ENCODE data around the gene RAB10. TPM values are rescaled to one million over a fixed set of nuclear protein-coding genes. Genes with fewer than 3 reads are reported as not detected.

RAB10 gene
- total and polyA plus RNA-seq, 2 of the 13 experiments (the other 11 are each of a cell fraction or from before 2014, with no cell fraction given) = 48.2 to 120 TPM

DNA sequence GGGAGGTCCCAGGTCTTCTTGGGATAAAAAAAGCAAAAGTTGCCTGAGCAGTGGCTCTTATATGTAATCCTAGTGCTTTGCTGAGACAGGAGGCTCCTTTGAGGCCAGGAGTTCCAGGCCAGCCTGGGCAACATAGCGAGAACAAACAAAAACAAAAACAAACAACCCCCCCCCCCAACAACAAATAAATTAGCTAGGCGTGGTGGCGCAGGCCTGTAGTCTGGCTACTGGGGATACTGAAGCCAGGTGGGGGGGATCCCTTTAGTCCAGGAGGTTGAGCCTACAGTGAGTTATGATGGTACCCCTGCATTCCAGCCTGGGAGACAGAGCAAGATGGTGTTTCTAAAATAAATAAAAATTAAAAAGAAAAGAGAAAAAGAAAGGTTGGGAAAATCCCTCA lies 144.4 kb downstream of the RAB10 start:
- in situ Hi-C loops (cut with HindIII; ENCODE audit: extremely low pct_ligation_motif_present, low pct_unique_long_range_greater_than_20kb) = no loop called here
- Histone ChIP-seq H3K4me1 (ENCODE audit: insufficient read depth, low read length) (peaks cover 26% of the 10 kb centered on the region), H3K27ac (ENCODE audit: extremely low read length, insufficient read depth, low read length) (no peak overlapping the region), H4K20me1 (ENCODE audit: insufficient read depth, low read length) (no peaks in the 10 kb centered on the region), H3K79me2 (ENCODE audit: insufficient read depth, low read length) (no peaks in the 10 kb centered on the region), H3K4me3 (replicated peaks in 1 of 3; ENCODE audit: insufficient read depth in 1 of 3, low read depth in 2 of 3, low read length in 3 of 3) (peak overlapping the region in 2 of 3 experiments; percentile 40 to 74; a peak in 2 of 6 replicates), H3K4me2 (ENCODE audit: low read depth, low read length) (peak overlapping the region; percentile 90), H3K9me3 (ENCODE audit: low read length) (no peaks in the 10 kb centered on the region), H3K36me3 (replicated peaks in 1 of 2; ENCODE audit: control insufficient read depth in 1 of 2, insufficient read depth in 2 of 2, low read length in 2 of 2) (no peaks in the 10 kb centered on the region), H3K9ac (ENCODE audit: insufficient read depth, low read depth, low read length) (no peak overlapping the region), H3K27me3 (ENCODE audit: control insufficient read depth in 1 of 2, insufficient read depth in 2 of 2, low read length in 2 of 2) (peaks cover 15 to 68% of the 10 kb centered on the region in 2 experiments), H2AFZ (ENCODE audit: low read length) (no peak overlapping the region)
- BruUV-seq (replicated peaks) = no TSS peak
- ChIA-PET POLR2A (no interaction called here), CTCF (ENCODE audit: low intra/inter-chr PET ratio, low total read pairs) (no interaction called here)
- DNase-seq (ENCODE audit: low spot score) = no peak
- no peak for ATAC-seq
- TF ChIP-seq ATF3 (CRISPR knock-in tag; IDR thresholded peaks at IDR 0.05) (no peak), SMARCC2 (IDR thresholded peaks at IDR 0.05) (no peak), NFIC (IDR thresholded peaks at IDR 0.05; ENCODE audit: low read length) (no peak), ARNTL (CRISPR knock-in tag; IDR thresholded peaks at IDR 0.05) (no peak), FOXC1 (CRISPR knock-in tag; IDR thresholded peaks at IDR 0.05; ENCODE audit: borderline replicate concordance) (no peak), ZNF772 (CRISPR knock-in tag; IDR thresholded peaks at IDR 0.05) (no peak), TEF (CRISPR knock-in tag; IDR thresholded peaks at IDR 0.05) (no peak), ZNF841 (CRISPR knock-in tag; IDR thresholded peaks at IDR 0.05; ENCODE audit: borderline replicate concordance) (no peak), SP2 (CRISPR knock-in tag; IDR thresholded peaks at IDR 0.05) (no peak), GTF3A (CRISPR knock-in tag; conservative IDR thresholded peaks at IDR 0.05) (no peak), SRSF9 (IDR thresholded peaks at IDR 0.05; ENCODE audit: borderline replicate concordance, insufficient read depth, low read depth, low read length, poor library complexity, severe bottlenecking) (no peak), ZNF337 (CRISPR knock-in tag; IDR thresholded peaks at IDR 0.05; ENCODE audit: borderline replicate concordance, low read depth) (no peak), ZNF749 (CRISPR knock-in tag; IDR thresholded peaks at IDR 0.05; ENCODE audit: borderline replicate concordance) (no peak), SNAI1 (CRISPR knock-in tag; IDR thresholded peaks at IDR 0.05; ENCODE audit: borderline replicate concordance) (no peak), ZNF883 (CRISPR knock-in tag; IDR thresholded peaks at IDR 0.05; ENCODE audit: not compliant biosample characterization) (no peak), ELF3 (CRISPR knock-in tag; IDR thresholded peaks at IDR 0.05) (no peak)
- FAIRE-seq = no peak
- WGBS (ENCODE audit: low lambda C conversion rate) = 78% methylated on average over 3 of the region's 3 CpGs
- intact Hi-C loops (cut with micrococcal nuclease; ENCODE audit: unreplicated experiment) = no loop called here

Measured in HepG2 (cell line).